K562 (cell line): ENCODE data around the gene PCYT1A. TPM values are rescaled to one million over a fixed set of nuclear protein-coding genes. Genes with fewer than 3 reads are reported as not detected.

Source experiments
- MED1 ChIP-seq: sonication (generic); formaldehyde crosslinking; IDR thresholded peaks from 2 replicates; pipeline ENCODE4 v1.8.1; 2023; ENCODE audit warnings: missing genetic modification reagents, borderline replicate concordance
- polyA plus RNA-seq, 8 experiments: library from polyadenylated mRNA; depleted of rRNA in 4 of 8; stranded (reverse) in 5 of 8; unstranded in 3 of 8; fragments of >200 nt; fragmentation: Nextera tagmentation in 2 of 8; fragmentation: Illumina TruSeq in 1 of 8; extraction: Ambion mirVana in 2 of 8; extraction: Trizol in 1 of 8; gene quantifications; 2 replicates each; pipeline versions ENCODE4 v1.2.1 to v1.2.3, GENCODE V29; 2011 to 2014; ENCODE audit warnings: inconsistent platforms in 1 of 8, missing spikeins in 1 of 8
- total RNA-seq, 7 experiments: library from RNA; depleted of rRNA in 6 of 7; stranded (reverse); fragments of >200 nt in 6 of 7; fragmentation: Illumina TruSeq in 2 of 7; extraction: Trizol in 2 of 7; gene quantifications; 2 replicates each; pipeline versions ENCODE4 v1.2.1 to v1.2.3, GENCODE V29; 2011 to 2021; ENCODE audit warnings: low replicate concordance in 1 of 7
- TF ChIP-seq, protein P1 (sequence below): fragments of 450-650 bp; IDR thresholded peaks from 2 replicates; pipeline ENCODE4 v1.6.1; 2016; ENCODE audit warnings: low read depth

The PCYT1A gene
- total and polyA plus RNA-seq, 9 of the 15 experiments (the other 6 are each of a cell fraction or from before 2014, with no cell fraction given) = 13.4 to 62.8 (median 49.4) TPM

DNA sequence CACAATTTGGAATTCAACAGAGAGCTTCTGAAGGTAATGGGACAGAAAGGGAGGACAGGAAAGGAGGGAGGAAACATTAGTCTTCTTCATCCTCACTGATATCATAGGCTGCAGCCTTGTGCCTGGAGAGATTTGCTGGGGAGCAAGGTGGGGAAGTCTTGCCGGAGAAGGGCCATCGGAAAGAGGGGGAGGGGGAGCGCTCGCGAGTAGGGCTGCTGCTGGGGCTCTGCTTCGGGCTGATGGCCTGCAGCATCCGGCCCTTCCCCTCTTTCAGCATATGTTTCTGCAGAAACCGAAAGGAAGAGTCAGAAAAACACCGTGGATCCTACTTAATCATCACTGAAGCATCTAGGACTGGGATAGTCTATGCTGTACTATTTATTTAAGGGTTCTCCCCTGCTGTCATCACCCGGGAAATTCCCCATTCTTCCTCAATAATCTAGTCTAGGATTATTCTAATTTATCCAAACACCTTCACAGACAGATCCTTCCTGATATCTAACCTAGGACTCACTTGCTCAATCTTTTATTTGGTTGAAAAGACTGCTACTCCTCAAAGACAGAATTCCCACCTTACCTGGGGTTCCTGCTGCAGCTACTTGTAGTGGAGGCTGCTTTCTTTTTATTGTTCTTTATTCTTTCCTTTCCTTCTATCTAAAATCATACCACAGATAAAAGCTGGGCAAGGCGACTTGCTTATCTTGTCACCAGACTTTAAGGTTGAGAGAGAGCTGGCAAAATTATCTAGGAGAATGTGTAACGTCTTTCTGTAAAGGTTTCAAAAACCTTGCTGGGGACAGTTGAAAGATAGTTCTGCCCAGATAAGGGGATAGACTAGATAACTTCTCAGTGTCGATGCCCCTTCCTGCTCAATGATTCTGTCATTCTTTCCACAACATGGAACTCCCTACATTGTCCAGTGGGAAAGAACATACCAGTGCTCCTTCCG, 48.6 kb downstream of the PCYT1A start (continued):
- TF ChIP-seq MED1 (CRISPR knock-in tag) = no peak
- TF ChIP-seq, protein P1, sequence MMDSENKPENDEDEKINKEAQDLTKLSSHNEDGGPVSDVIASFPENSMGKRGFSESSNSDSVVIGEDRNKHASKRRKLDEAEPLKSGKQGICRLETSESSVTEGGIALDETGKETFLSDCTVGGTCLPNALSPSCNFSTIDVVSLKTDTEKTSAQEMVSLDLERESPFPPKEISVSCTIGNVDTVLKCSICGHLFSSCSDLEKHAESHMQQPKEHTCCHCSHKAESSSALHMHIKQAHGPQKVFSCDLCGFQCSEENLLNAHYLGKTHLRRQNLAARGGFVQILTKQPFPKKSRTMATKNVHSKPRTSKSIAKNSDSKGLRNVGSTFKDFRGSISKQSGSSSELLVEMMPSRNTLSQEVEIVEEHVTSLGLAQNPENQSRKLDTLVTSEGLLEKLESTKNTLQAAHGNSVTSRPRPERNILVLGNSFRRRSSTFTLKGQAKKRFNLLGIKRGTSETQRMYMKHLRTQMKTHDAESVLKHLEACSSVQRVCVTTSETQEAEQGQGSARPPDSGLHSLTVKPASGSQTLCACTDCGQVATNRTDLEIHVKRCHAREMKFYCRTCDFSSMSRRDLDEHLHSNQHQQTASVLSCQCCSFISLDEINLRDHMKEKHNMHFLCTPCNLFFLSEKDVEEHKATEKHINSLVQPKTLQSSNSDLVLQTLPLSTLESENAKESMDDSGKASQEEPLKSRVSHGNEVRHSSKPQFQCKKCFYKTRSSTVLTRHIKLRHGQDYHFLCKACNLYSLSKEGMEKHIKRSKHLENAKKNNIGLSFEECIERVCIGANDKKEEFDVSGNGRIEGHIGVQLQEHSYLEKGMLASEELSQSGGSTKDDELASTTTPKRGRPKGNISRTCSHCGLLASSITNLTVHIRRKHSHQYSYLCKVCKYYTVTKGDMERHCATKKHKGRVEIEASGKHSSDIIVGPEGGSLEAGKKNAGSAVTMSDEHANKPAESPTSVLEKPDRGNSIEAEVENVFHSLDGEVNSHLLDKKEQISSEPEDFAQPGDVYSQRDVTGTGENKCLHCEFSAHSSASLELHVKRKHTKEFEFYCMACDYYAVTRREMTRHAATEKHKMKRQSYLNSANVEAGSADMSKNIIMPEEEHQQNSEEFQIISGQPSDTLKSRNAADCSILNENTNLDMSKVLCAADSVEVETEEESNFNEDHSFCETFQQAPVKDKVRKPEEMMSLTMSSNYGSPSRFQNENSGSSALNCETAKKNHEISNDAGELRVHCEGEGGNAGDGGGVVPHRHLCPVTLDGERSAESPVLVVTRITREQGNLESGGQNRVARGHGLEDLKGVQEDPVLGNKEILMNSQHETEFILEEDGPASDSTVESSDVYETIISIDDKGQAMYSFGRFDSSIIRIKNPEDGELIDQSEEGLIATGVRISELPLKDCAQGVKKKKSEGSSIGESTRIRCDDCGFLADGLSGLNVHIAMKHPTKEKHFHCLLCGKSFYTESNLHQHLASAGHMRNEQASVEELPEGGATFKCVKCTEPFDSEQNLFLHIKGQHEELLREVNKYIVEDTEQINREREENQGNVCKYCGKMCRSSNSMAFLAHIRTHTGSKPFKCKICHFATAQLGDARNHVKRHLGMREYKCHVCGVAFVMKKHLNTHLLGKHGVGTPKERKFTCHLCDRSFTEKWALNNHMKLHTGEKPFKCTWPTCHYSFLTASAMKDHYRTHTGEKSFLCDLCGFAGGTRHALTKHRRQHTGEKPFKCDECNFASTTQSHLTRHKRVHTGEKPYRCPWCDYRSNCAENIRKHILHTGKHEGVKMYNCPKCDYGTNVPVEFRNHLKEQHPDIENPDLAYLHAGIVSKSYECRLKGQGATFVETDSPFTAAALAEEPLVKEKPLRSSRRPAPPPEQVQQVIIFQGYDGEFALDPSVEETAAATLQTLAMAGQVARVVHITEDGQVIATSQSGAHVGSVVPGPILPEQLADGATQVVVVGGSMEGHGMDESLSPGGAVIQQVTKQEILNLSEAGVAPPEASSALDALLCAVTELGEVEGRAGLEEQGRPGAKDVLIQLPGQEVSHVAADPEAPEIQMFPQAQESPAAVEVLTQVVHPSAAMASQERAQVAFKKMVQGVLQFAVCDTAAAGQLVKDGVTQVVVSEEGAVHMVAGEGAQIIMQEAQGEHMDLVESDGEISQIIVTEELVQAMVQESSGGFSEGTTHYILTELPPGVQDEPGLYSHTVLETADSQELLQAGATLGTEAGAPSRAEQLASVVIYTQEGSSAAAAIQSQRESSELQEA = no peak
